Measurements from ENCODE around the gene PIK3R2.

DNA sequence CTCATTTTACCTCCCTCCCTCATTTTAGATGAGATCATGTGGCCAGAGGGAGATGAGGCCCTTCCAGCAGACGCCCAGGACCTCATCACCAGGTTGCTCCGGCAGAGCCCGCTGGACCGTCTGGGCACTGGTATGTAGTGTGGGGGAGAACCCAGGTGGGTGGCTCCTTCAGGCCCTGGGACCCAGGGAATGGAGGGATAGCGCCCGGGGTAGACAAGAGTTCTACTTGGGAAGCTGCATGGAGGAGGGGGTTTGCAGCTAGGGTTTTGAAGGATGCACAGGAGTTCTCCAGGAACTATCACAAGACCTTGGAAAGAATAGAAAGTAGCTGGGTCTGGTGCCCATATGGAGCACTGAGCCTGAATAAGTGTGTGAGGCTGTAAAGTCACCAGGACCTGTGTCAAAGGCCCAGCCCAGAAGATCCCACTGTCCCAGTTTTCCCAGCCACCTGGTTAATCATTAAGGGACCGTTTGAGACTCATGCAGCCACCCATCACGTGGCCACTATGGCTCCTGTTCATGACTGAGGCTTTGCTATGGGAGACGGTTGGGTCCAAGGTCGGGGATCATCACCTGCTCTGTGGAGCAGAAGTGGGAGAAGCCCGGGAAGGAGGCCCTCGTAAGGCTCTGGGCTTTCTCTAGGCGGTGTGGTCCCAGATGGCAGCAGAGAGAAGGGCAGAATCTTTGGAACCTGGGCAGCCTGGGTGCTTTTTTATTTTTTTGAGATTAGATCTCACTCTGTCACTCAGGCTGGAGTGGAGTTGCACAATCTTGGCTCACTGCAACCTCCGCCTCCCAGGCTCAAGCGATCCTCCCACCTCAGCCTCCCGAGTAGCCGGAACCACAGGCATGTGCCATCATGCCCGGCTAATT, 17.0 kb upstream of the PIK3R2 start:
- TF ChIP-seq RFX5 (IDR thresholded peaks at IDR 0.05; ENCODE audit: low read depth, low read length) (no peak), BHLHE40 (IDR thresholded peaks at IDR 0.05; ENCODE audit: low read depth, low read length) (no peak), POLR2A (IDR thresholded peaks at IDR 0.05; ENCODE audit: low read depth, low read length) (no peak), FOS (IDR thresholded peaks at IDR 0.05; ENCODE audit: low read depth, low read length) (no peak), MAFK (IDR thresholded peaks at IDR 0.05; ENCODE audit: low read depth, low read length) (no peak), CEBPB (IDR thresholded peaks at IDR 0.05; ENCODE audit: low read depth, low read length) (no peak), NFE2L2 (IDR thresholded peaks at IDR 0.05; ENCODE audit: low read depth, low read length) (no peak), CHD1 (IDR thresholded peaks at IDR 0.05; ENCODE audit: low read depth, low read length) (no peak), RAD21 (IDR thresholded peaks at IDR 0.05; ENCODE audit: low read length) (no peak), MXI1 (IDR thresholded peaks at IDR 0.05; ENCODE audit: borderline replicate concordance, low read depth, low read length) (no peak), RCOR1 (IDR thresholded peaks at IDR 0.05; ENCODE audit: insufficient replicate concordance, low read length) (no peak), SMC3 (IDR thresholded peaks at IDR 0.05; ENCODE audit: low read depth, low read length) (no peak)
- TF ChIP-seq, protein P1, sequence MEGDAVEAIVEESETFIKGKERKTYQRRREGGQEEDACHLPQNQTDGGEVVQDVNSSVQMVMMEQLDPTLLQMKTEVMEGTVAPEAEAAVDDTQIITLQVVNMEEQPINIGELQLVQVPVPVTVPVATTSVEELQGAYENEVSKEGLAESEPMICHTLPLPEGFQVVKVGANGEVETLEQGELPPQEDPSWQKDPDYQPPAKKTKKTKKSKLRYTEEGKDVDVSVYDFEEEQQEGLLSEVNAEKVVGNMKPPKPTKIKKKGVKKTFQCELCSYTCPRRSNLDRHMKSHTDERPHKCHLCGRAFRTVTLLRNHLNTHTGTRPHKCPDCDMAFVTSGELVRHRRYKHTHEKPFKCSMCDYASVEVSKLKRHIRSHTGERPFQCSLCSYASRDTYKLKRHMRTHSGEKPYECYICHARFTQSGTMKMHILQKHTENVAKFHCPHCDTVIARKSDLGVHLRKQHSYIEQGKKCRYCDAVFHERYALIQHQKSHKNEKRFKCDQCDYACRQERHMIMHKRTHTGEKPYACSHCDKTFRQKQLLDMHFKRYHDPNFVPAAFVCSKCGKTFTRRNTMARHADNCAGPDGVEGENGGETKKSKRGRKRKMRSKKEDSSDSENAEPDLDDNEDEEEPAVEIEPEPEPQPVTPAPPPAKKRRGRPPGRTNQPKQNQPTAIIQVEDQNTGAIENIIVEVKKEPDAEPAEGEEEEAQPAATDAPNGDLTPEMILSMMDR (conservative IDR thresholded peaks at IDR 0.05; ENCODE audit: low read depth, low read length), result no peak
- TF ChIP-seq, protein P2, sequence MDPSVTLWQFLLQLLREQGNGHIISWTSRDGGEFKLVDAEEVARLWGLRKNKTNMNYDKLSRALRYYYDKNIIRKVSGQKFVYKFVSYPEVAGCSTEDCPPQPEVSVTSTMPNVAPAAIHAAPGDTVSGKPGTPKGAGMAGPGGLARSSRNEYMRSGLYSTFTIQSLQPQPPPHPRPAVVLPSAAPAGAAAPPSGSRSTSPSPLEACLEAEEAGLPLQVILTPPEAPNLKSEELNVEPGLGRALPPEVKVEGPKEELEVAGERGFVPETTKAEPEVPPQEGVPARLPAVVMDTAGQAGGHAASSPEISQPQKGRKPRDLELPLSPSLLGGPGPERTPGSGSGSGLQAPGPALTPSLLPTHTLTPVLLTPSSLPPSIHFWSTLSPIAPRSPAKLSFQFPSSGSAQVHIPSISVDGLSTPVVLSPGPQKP (IDR thresholded peaks at IDR 0.05; ENCODE audit: borderline replicate concordance, low read depth, low read length), result no peak
